Stimulated activated naive CD8-positive, alpha-beta T cell treated with anti-CD3 and anti-CD28 coated beads, Interleukin-15, amount 100 ng/mL, for 72 hours (primary cell): ENCODE measurements around the gene NR3C1.

Source experiments
- ATAC-seq: fragments of 150-1000 bp; cut with Tn5 transposase; 2 replicates; pipeline ENCODE4 v1.10.0; 2021; ENCODE audit warnings: mild to moderate bottlenecking, moderate library complexity
- DNase-seq, 2 donors: peaks; one replicate each; pipeline ENCODE4 v3.0.0; 2021 to 2022
- H3K27ac Mint-ChIP-seq, 2 donors: one replicate each; pipeline ENCODE4 v1.8.0; 2022; ENCODE audit warnings: mild to moderate bottlenecking in 2 of 2, mixed read lengths in 2 of 2, moderate library complexity in 2 of 2
- H3K27me3 Mint-ChIP-seq: one replicate; pipeline ENCODE4 v1.8.0; 2022; ENCODE audit warnings: mixed read lengths
- H3K4me1 Mint-ChIP-seq: one replicate; pipeline ENCODE4 v1.8.0; 2022; ENCODE audit warnings: mild to moderate bottlenecking, mixed read lengths
- H3K4me3 Mint-ChIP-seq, 2 donors: one replicate each; pipeline ENCODE4 v1.8.0; 2022; ENCODE audit warnings: mild to moderate bottlenecking in 2 of 2, mixed read lengths in 2 of 2, moderate library complexity in 1 of 2
- H3K9me3 Mint-ChIP-seq, 2 donors: one replicate each; pipeline ENCODE4 v1.8.0; 2022; ENCODE audit warnings: mixed read lengths in 2 of 2

Gene NR3C1

GRCh38 chr5:143405849-143406098, 2.3 kb upstream of the NR3C1 start:
- ATAC-seq (no peak), DNase-seq (no peak)
- H3K27ac Mint-ChIP-seq, result peak overlapping the region; percentile 99
- H3K4me1 Mint-ChIP-seq, result peaks cover 18% of the 10 kb centered on the region
- H3K9me3 Mint-ChIP-seq, result peaks cover 0 to 10% of the 10 kb centered on the region in 2 donors
- H3K27me3 Mint-ChIP-seq, result no peaks in the 10 kb centered on the region
- H3K4me3 Mint-ChIP-seq, result peak overlapping the region; percentile 90 to 96

DNA sequence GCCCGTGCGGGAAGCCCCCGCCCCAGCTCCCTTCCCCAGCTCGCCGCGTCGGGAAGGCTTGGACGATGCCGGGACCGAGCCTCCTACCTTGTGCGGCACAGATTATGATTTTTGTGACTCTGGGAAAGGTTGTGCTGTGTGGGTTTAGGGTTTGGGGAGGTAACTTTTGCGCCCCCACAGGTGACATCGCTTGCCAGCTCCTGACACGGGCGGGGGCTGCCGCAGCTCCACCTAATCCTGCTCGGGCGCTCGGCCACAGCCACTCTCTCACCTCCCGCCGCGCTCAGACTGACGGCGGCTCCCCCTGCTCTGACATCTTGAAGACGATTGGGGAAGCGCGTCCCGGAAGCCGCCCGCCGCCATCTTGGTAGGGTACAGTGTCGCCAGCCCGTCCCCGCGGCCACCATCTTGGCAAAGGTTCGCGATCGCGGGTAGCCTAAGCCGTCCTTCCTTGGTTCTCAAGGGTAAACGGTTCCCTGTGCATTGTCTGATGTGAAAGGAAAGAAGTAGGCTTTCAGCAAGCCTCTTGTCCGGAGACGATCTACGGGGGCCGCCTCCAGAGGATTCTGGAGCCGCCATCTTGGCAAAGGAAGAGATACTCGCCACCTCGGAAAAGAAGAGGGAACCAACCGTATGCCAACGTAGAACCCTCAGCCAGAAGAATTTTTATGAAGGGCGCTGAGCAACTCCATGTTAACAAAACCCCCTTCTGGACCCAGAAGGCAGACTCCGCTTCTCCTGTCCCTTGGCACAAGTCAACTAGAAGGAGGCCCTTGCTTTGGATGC, 1.8 kb upstream of the NR3C1 start:
- peak; percentile 93 for DNase-seq
- Mint-ChIP-seq H3K4me1 (peaks cover 23% of the 10 kb centered on the region), H3K27ac (peak overlapping the region; percentile 99), H3K9me3 (peaks cover 0 to 10% of the 10 kb centered on the region in 2 donors), H3K4me3 (peak overlapping the region; percentile 90 to 96), H3K27me3 (no peaks in the 10 kb centered on the region)
- peak; percentile 59 for ATAC-seq

- ATAC-seq, result peak; percentile 59
- peak overlapping the region; percentile 90 to 96 for H3K4me3 Mint-ChIP-seq
- no peaks in the 10 kb centered on the region for H3K27me3 Mint-ChIP-seq
- H3K27ac Mint-ChIP-seq, result peak overlapping the region; percentile 99
- peaks cover 30% of the 10 kb centered on the region for H3K4me1 Mint-ChIP-seq
- peak; percentile 72 to 80 for DNase-seq
- peaks cover 0 to 10% of the 10 kb centered on the region in 2 donors for H3K9me3 Mint-ChIP-seq
Observed at GRCh38 chr5:143404416-143405062, 1.1 kb upstream of the NR3C1 start.

GRCh38 chr5:143403334-143403592, 223 bp downstream of the NR3C1 start:
- H3K4me3 Mint-ChIP-seq, result peak overlapping the region; percentile 79 to 90
- peak overlapping the region; percentile 90 to 95 for H3K27ac Mint-ChIP-seq
- H3K4me1 Mint-ChIP-seq, result peaks cover 36% of the 10 kb centered on the region
- ATAC-seq, result peak; percentile 13
- H3K9me3 Mint-ChIP-seq, result peaks cover 0 to 10% of the 10 kb centered on the region in 2 donors
- no peak for DNase-seq
- no peaks in the 10 kb centered on the region for H3K27me3 Mint-ChIP-seq

DNA sequence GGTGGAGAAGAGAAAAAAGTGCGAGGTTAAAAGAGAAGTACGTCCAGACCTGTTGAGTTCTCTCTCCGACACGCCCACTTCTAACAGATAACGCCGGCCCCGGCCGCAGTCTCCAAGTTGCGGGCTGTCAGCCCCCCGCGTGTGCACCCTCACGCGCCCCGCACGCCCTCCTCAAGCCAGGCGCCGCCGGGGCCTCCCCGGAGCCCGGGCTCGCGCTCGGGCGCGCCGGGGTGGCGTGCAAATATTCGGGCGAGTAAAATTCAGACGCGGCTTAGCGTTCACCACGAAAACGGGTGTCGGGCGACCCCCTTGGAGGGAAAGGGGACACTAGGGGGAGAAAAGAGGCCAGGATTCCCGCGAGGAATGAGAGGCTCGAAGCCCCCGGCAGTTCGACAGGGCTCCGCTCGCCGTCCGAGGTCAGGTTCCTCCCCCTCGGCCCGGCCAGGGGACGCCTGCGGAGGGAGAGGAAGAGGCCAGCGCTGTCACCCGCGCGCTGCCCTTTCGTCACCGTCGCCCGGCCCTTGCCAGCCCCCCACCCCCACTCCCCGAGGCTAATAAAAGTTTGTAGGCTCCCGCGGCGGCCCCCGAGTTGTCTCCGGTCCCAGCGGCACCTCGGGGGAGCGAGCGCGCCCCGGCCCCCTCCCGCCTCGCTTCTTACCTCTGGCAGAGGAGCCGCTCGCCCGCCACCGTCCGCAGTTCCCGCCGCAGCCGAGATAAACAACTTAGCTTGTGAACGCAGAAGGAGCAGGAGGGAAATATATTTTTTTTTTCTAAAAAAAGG, 743 bp downstream of the NR3C1 start:
- peaks cover 0 to 10% of the 10 kb centered on the region in 2 donors for H3K9me3 Mint-ChIP-seq
- H3K4me3 Mint-ChIP-seq, result peak overlapping the region; percentile 79 to 90
- no peaks in the 10 kb centered on the region for H3K27me3 Mint-ChIP-seq
- H3K4me1 Mint-ChIP-seq, result peaks cover 36% of the 10 kb centered on the region
- DNase-seq, result peak; percentile 52 to 64
- H3K27ac Mint-ChIP-seq, result peak overlapping the region; percentile 66 to 95
- ATAC-seq, result no peak

DNA sequence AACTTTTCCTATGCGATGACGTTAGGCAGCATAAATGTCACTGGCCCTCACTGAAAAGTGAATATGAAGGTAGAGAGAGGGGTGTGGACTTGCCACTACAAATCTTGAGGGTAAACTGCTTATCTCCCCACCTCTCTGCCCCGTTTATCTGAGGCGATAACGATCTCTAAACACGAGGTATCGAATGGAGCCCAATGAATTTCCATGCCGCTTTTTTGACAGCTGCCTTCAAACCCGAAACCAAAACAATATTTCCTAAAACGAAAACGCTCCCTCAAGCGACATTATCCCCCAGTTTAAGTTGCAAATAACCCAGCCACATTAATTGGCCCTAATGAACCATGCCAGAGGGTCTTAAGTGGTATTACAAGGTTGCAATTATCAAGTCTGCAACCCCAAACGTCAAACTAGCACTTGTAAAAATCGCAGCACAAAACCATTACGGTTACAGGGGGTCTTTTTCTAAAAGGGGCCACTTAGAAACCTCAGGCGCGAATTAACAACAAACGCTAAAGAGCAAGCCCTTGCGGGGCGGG, 1.4 kb downstream of the NR3C1 start:
- ATAC-seq (no peak), DNase-seq (peak in 1 of 2 donors; percentile 14)
- no peaks in the 10 kb centered on the region for H3K27me3 Mint-ChIP-seq
- peaks cover 0 to 10% of the 10 kb centered on the region in 2 donors for H3K9me3 Mint-ChIP-seq
- H3K4me3 Mint-ChIP-seq, result peak overlapping the region; percentile 79 to 90
- peak overlapping the region; percentile 29 to 66 for H3K27ac Mint-ChIP-seq
- peaks cover 36% of the 10 kb centered on the region for H3K4me1 Mint-ChIP-seq

GRCh38 chr5:143401227-143402016, 2.1 kb downstream of the NR3C1 start:
- peaks cover 0 to 5% of the 10 kb centered on the region in 2 donors for H3K9me3 Mint-ChIP-seq
- peak overlapping the region; percentile 19 to 29 for H3K27ac Mint-ChIP-seq
- ATAC-seq (no peak), DNase-seq (no peak)
- H3K27me3 Mint-ChIP-seq, result no peaks in the 10 kb centered on the region
- H3K4me3 Mint-ChIP-seq, result peak overlapping the region; percentile 79 to 90
- H3K4me1 Mint-ChIP-seq, result peaks cover 39% of the 10 kb centered on the region

- peaks cover 39% of the 10 kb centered on the region for H3K4me1 Mint-ChIP-seq
- no peak for ATAC-seq
- H3K4me3 Mint-ChIP-seq, result peak overlapping the region; percentile 79 to 90
- H3K27me3 Mint-ChIP-seq, result no peaks in the 10 kb centered on the region
- no peak for DNase-seq
- H3K27ac Mint-ChIP-seq, result no peak overlapping the region
- H3K9me3 Mint-ChIP-seq, result no peaks in the 10 kb centered on the region
Observed at GRCh38 chr5:143400541-143401226, 2.8 kb downstream of the NR3C1 start.

- Mint-ChIP-seq H3K4me1 (peaks cover 44% of the 10 kb centered on the region), H3K27ac (no peak overlapping the region), H3K27me3 (no peaks in the 10 kb centered on the region), H3K4me3 (peak overlapping the region; percentile 79 to 90), H3K9me3 (no peaks in the 10 kb centered on the region)
- DNase-seq (no peak), ATAC-seq (no peak)
Observed at GRCh38 chr5:143399616-143400540, 3.6 kb downstream of the NR3C1 start.

- DNase-seq (no peak), ATAC-seq (no peak)
- peak overlapping the region in 1 of 2 donors; percentile 5 for H3K27ac Mint-ChIP-seq
- H3K4me3 Mint-ChIP-seq, result peak overlapping the region; percentile 79 to 90
- no peaks in the 10 kb centered on the region for H3K27me3 Mint-ChIP-seq
- no peaks in the 10 kb centered on the region for H3K9me3 Mint-ChIP-seq
- H3K4me1 Mint-ChIP-seq, result peaks cover 48% of the 10 kb centered on the region
Observed at GRCh38 chr5:143398451-143399237, 4.8 kb downstream of the NR3C1 start.

DNA sequence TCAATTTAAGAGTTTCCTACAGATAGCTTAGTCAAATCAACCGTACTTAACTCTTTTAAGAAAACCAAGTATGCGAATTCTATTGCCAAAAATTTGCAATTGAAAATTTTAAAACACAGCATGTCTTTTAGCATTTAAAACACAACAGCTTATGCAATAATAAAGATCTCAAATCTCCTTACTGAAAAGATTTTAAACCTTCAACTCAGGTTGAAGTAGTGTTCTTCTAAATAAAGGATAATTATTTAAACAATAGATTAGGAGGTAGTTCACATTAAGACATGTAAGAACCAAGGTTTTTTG, 5.5 kb downstream of the NR3C1 start:
- Mint-ChIP-seq H3K4me3 (peak overlapping the region; percentile 79 to 90), H3K27me3 (no peaks in the 10 kb centered on the region), H3K4me1 (peaks cover 49% of the 10 kb centered on the region), H3K27ac (no peak overlapping the region), H3K9me3 (no peaks in the 10 kb centered on the region)
- ATAC-seq, result no peak
- no peak for DNase-seq

DNA sequence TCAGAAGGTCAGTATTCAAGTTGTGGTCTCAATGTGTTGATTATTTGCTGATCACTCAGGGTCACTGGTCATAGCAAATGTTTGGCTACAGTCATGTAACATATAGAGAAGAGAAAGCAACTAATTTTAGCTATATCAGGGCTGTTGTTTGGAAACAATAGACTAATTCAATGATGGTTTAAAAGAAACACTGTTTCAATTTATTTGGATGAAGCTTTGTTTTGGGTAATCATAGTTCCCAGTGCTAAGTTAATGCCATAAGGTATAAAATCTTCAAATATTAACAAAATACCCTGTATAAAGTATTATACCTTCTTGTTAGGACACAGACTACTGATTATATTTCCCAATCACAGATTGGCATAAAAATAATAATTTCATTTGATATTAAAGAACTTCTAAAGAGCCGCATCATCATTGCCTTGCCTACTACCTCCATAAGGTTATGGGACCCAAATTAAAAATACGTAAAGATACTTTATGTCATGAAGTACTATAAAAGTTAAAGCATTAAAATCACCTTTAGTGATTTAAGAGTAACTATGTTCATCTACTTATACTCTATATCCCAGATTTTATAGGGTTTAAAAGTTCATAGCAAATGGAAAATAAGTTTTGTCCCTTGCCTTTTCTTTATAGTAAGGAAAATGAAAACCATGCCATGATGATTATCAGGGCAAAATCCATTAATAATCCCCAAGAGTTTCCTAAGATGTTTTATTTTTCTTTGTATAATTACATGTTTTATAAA, 6.0 kb downstream of the NR3C1 start:
- Mint-ChIP-seq H3K9me3 (no peaks in the 10 kb centered on the region), H3K4me1 (peaks cover 54% of the 10 kb centered on the region), H3K27me3 (no peaks in the 10 kb centered on the region), H3K27ac (no peak overlapping the region), H3K4me3 (peak overlapping the region in 1 of 2 donors; percentile 90)
- DNase-seq (no peak), ATAC-seq (no peak)
